Pancreas (tissue), 10 donors: Measurements from ENCODE around the gene LYVE1. TPM values are rescaled to one million over a fixed set of nuclear protein-coding genes. Genes with fewer than 3 reads are reported as not detected.
A peak's percentile ranks its signal among the peaks of the same experiment; 100 is the strongest.

Experiments
- ATAC-seq, 4 donors: fragments of 200-7000 bp; cut with Tn5 transposase; one replicate each; pipeline versions ENCODE4 v1.8.0 to v1.9.1; 2020; ENCODE audit warnings: mild to moderate bottlenecking in 4 of 4, moderate library complexity in 4 of 4
- DNase-seq, 6 donors: peaks; one replicate each; pipeline ENCODE4 v3.0.0-alpha.2; 2020
- FAIRE-seq: peaks from 2 replicates; lab custom pipeline; 2012; peaks lifted over from hg19 to GRCh38; lab: Jason Lieb, UNC
- H3K27ac ChIP-seq, 4 donors: fragments of 200-600 bp; sonication (generic); 1 replicate in 3 of 4; 2 replicates in 1 of 4; pipeline versions ENCODE4 v1.5.0 to v1.8.0; 2020
- H3K27me3 ChIP-seq, 4 donors: fragments of 200-600 bp; one replicate each; pipeline ENCODE4 v1.8.0; 2021
- H3K36me3 ChIP-seq, 3 donors: fragments of 200-600 bp; sonication (generic) in 1 of 3; one replicate each; pipeline versions ENCODE4 v1.5.0 to v1.8.0; 2020 to 2021
- H3K4me1 ChIP-seq, 3 donors: fragments of 200-600 bp; one replicate each; pipeline ENCODE4 v1.8.0; 2021
- H3K4me3 ChIP-seq, 4 donors: fragments of 200-600 bp; sonication (generic) in 2 of 4; one replicate each; pipeline versions ENCODE4 v1.5.0 to v1.8.0; 2020 to 2021
- H3K9me3 ChIP-seq, 4 donors: fragments of 200-600 bp; one replicate each; pipeline ENCODE4 v1.8.0; 2021
- WGBS, 2 donors: extraction: QIAGEN DNeasy Blood & Tissue Kit; methylation state at CpG; one replicate each; pipeline ENCODE4 v1.1.7; 2013; 5-methylcytosine and 5-hydroxymethylcytosine counted together
- intact Hi-C, 3 donors: fragments of 100-400 bp; cut with DNase I; formaldehyde crosslinking; loops; one replicate each; pipeline versions ENCODE4 v1.11.1 to v1.14.2; 2022
- polyA plus RNA-seq, 2 donors: library from polyadenylated mRNA; stranded (reverse); fragments of 200-250 nt; gene quantifications; one replicate each; pipeline ENCODE4 v1.2.3, GENCODE V29; 2013
- total RNA-seq, 6 donors: library from RNA; stranded (reverse); fragmentation: NEBNext Ultra II Directional in 4 of 6; extraction: Animal tissue kit (Norgen Biotek cat#: 25700) in 4 of 6; gene quantifications; one replicate each; pipeline versions ENCODE4 v1.2.1 to v1.2.4, GENCODE V29; 2021 to 2023
- TF ChIP-seq, protein P1 (sequence below), 4 donors: fragments of 200-600 bp; sonication (generic) in 3 of 4; IDR thresholded peaks; one replicate each; pipeline versions ENCODE4 v1.5.0 to v1.8.0; 2021; ENCODE audit warnings: antibody characterized with exemption in 4 of 4
- donor health status: healthy with polysubstance abuse.
- donor health status: DM: no; HTN: no; CAD: no; lungs with moderate emphysema.
- donor health status: DM: no; HTN: no; CAD: no.
- donor health status: control.
- donor health status: control.
- donor health status: Bipolar disorder and iron deficiency.
- donor health status: DM: yes; HTN: yes; CAD: no.
- donor health status: DM: no; HTN: no; CAD: no.
- donor health status: DM: no; HTN: no; CAD: no.
- donor health status: DM: yes; HTN: yes; CAD: no.

Gene LYVE1
- total and polyA plus RNA-seq, 8 donors, result 1.1 to 28.3 (median 4.1) TPM

DNA sequence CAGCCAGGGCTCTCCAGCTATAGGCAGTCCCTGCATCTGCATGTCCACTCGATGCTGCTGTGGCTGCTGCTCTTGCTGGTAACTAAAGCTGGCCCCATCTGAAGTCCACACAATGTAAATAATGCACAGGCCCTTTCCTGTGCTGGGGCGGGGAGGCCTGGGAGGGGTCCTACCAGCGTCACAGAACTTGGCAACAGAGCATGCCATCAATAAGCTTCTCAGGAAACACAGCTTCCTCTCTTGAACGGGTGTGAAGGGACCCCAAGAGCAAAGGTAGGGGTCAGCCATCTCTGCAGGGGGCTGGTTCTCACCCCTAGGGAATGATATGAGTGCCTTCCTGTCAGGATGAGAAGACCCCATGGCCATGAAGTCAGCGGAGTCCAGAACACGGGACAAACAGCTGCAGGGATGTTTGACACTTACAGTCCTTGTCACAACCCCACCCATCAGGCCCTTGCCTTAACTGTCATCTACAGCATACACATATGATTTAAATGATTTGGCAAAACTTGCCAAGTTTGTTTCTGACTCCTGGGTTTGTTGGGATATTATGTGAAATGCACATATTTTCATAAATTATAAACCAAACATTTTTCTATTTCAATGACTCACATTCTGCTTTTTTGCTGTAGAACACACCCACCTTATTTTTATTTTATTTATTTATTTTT, 39.1 kb upstream of the LYVE1 start:
- no peak overlapping the region for H3K27ac ChIP-seq
- H3K9me3 ChIP-seq, result no peaks in the 10 kb centered on the region
- TF ChIP-seq, protein P1, sequence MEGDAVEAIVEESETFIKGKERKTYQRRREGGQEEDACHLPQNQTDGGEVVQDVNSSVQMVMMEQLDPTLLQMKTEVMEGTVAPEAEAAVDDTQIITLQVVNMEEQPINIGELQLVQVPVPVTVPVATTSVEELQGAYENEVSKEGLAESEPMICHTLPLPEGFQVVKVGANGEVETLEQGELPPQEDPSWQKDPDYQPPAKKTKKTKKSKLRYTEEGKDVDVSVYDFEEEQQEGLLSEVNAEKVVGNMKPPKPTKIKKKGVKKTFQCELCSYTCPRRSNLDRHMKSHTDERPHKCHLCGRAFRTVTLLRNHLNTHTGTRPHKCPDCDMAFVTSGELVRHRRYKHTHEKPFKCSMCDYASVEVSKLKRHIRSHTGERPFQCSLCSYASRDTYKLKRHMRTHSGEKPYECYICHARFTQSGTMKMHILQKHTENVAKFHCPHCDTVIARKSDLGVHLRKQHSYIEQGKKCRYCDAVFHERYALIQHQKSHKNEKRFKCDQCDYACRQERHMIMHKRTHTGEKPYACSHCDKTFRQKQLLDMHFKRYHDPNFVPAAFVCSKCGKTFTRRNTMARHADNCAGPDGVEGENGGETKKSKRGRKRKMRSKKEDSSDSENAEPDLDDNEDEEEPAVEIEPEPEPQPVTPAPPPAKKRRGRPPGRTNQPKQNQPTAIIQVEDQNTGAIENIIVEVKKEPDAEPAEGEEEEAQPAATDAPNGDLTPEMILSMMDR (IDR thresholded peaks at IDR 0.05), result no peak
- H3K36me3 ChIP-seq, result no peaks in the 10 kb centered on the region
- ATAC-seq (no peak), DNase-seq (no peak), FAIRE-seq (no peak)
- no peaks in the 10 kb centered on the region for H3K4me1 ChIP-seq
- intact Hi-C loops, result no loop called here
- WGBS, 2 donors, result 58 to 59% methylated on average over 6 of the region's 6 CpGs
- H3K27me3 ChIP-seq, result peaks cover 0 to 3% (median 0%) of the 10 kb centered on the region in 4 donors
- H3K4me3 ChIP-seq, result no peak overlapping the region

DNA sequence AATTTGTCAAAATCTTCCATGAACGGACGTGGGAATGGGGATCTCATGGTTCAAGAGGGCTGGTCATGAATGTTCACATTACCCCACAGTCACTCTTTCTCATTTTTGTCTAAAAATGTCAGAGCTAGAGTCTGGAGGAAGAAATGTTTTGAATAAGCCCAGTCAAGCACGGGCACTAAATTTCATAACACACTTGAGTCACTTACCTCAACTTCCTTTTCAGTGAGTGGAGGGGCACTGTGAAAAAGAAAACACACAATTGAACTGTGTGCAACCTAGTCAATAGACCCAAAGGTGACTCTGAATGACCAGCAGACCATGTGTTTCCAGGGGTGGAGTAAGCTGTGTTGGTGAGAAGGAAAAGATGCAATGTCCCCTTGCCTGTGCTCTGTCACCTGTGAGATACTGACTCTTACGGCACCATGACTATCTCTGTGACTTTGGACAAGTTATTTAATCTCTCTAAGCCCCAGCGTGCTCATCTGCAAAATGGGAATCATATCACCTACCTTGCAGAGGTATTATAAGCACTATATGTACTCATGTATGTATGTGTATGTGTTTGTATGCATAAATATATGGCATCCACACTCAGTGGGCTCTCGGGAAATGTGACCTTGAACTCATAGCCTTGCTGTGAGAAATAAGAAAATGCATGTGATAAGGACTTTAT, 38.2 kb upstream of the LYVE1 start:
- peak overlapping the region in 2 of 4 donors; percentile 25 to 58 for H3K27ac ChIP-seq
- peak in 2 of 4 donors; percentile 54 to 68 for ATAC-seq
- H3K4me3 ChIP-seq, result no peak overlapping the region
- H3K4me1 ChIP-seq, result no peaks in the 10 kb centered on the region
- 62 to 73% methylated on average over 6 of the region's 6 CpGs for WGBS, 2 donors
- intact Hi-C loops, result no loop called here
- no peak for FAIRE-seq
- H3K9me3 ChIP-seq, result no peaks in the 10 kb centered on the region
- TF ChIP-seq, protein P1 (IDR thresholded peaks at IDR 0.05), result no peak
- H3K27me3 ChIP-seq, result peaks cover 0 to 3% (median 0%) of the 10 kb centered on the region in 4 donors
- H3K36me3 ChIP-seq, result no peaks in the 10 kb centered on the region
- no peak for DNase-seq

DNA sequence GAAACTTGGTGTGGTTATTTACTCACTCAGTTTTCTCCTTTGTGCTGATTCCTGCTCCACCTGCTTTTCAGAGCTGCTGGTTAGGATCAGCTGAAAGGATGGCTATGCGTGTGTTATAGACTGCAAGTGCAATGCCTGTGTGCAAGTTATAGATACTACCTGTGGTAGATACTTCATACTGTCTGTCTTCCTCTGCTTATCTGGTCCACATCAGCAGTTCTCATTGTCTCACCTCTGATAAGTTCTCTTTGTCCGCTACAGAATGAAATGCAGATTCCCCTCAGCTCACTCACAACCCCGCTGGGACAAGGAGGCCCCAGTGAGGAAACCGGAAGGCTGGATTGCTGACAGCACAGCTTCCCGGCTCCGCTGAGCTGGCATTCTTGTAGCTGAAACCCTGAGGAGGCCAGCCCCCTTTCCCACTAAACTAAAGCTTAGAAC, 37.5 kb upstream of the LYVE1 start:
- peak overlapping the region in 1 of 4 donors; percentile 58 for H3K27ac ChIP-seq
- TF ChIP-seq, protein P1 (IDR thresholded peaks at IDR 0.05), result no peak
- 71 to 79% methylated on average over 6 of the region's 6 CpGs for WGBS, 2 donors
- no peaks in the 10 kb centered on the region for H3K27me3 ChIP-seq
- no peaks in the 10 kb centered on the region for H3K4me1 ChIP-seq
- peak in 2 of 4 donors; percentile 73 to 74 for ATAC-seq
- no peaks in the 10 kb centered on the region for H3K36me3 ChIP-seq
- no peaks in the 10 kb centered on the region for H3K9me3 ChIP-seq
- no peak overlapping the region for H3K4me3 ChIP-seq
- intact Hi-C loops, result no loop called here
- DNase-seq, result no peak
- FAIRE-seq, result no peak

DNA sequence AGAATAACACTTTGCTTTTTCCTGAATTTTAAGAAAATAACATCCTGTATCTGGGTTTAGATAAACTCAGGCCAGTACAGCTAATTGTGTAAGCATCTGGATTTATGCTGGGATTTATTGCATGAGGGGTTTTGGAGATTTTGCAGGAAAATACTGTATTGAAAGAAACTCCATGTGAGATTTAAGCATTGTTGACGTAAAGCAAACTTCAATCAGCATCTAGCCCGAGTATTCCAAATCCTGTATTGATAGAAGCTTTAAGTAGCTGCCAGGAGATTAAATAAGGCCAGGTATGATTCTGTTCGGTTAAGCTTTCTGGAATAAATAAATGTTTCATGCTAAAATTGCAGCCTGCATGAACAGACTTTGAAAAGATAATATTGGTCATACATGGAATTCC, 36.3 kb upstream of the LYVE1 start:
- Histone ChIP-seq H3K4me1 (no peaks in the 10 kb centered on the region), H3K27ac (no peak overlapping the region), H3K9me3 (no peaks in the 10 kb centered on the region), H3K4me3 (no peak overlapping the region), H3K36me3 (no peaks in the 10 kb centered on the region), H3K27me3 (no peaks in the 10 kb centered on the region)
- no peak for FAIRE-seq
- no peak for DNase-seq
- intact Hi-C loops, result no loop called here
- TF ChIP-seq, protein P1 (IDR thresholded peaks at IDR 0.05), result no peak
- 57 to 62% methylated on average over 3 of the region's 3 CpGs for WGBS, 2 donors
- ATAC-seq, result no peak

DNA sequence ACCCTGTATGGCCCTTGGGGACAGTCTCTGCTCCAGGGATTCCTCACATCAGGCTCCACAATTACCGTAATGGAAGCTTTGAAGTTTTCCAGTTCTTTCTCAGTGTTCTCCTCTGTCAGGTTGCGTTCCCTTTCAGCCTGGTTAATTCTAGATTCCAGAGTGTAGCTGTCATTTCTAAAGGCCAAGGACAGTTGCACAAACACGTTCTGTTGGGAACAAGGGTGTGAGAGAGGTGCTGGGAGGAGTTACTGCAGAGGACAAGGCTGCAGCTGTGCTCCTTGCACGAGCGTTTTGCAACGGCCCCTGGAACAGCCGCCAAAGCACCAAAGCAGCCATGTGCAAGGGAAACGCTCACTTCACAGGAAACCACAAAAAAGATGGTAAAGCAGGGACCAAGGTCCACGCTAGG, 35.9 kb upstream of the LYVE1 start:
- Histone ChIP-seq H3K9me3 (no peaks in the 10 kb centered on the region), H3K27me3 (no peaks in the 10 kb centered on the region), H3K4me3 (no peak overlapping the region), H3K36me3 (no peaks in the 10 kb centered on the region), H3K4me1 (no peaks in the 10 kb centered on the region), H3K27ac (no peak overlapping the region)
- intact Hi-C loops, result no loop called here
- no peak for FAIRE-seq
- TF ChIP-seq, protein P1 (IDR thresholded peaks at IDR 0.05), result no peak
- 50 to 56% methylated on average over 9 of the region's 9 CpGs for WGBS, 2 donors
- ATAC-seq, result peak in 3 of 4 donors; percentile 14 to 45 (median 36)
- DNase-seq, result no peak
